ENCODE results near the gene EPS8L3.
A peak's percentile ranks its signal among the peaks of the same experiment; 100 is the strongest.

The EPS8L3 gene

GRCh38 chr1:109792056-109792831, 28.5 kb upstream of the EPS8L3 start:
- Histone ChIP-seq H3K27ac (ENCODE audit: low read depth, low read length) (peak overlapping the region; percentile 66), H3K4me3 (ENCODE audit: low read depth, low read length) (no peak overlapping the region), H3K36me3 (ENCODE audit: insufficient read depth, low read length) (no peaks in the 10 kb centered on the region), H3K79me2 (ENCODE audit: control insufficient read depth, insufficient read depth, low read length, unreplicated experiment) (no peaks in the 10 kb centered on the region), H3K27me3 (ENCODE audit: insufficient read depth, low read length) (no peaks in the 10 kb centered on the region), H3K4me1 (ENCODE audit: control insufficient read depth, insufficient read depth, low read length, unreplicated experiment) (peaks cover 51% of the 10 kb centered on the region), H2AFZ (ENCODE audit: low read length, unreplicated experiment) (no peak overlapping the region)

DNA sequence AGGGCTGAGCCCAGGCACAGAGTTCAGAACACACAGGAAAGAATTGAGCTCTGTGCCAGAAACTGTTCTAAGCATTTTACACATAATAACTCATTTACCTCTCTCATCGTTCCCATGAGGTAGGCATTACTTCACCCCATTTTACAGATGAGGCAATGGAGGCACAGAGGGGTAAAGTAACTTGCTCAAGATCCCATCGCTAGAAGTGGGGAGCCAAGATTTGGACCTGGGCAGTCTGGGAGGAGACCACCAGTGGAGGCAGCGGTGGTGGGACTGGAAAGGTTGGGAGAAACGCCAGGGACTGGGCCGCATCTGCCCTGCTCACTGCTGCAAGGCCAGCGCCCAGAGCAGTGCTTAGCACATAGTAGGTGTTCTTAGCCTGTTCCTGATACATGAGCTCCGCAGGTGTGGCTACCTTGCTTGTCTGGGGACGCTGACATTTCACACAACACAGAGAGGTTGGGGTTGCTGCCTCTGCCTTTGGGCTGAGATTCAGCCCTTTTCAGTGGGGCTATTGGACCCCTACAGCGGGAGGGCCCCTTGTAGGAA, 27.8 kb upstream of the EPS8L3 start:
- Histone ChIP-seq H3K36me3 (ENCODE audit: insufficient read depth, low read length) (no peaks in the 10 kb centered on the region), H3K4me1 (ENCODE audit: control insufficient read depth, insufficient read depth, low read length, unreplicated experiment) (peaks cover 48% of the 10 kb centered on the region), H3K27ac (ENCODE audit: low read depth, low read length) (peak overlapping the region; percentile 66; the same call in 1 of the 2 replicates), H3K27me3 (ENCODE audit: insufficient read depth, low read length) (no peaks in the 10 kb centered on the region), H2AFZ (ENCODE audit: low read length, unreplicated experiment) (no peak overlapping the region), H3K79me2 (ENCODE audit: control insufficient read depth, insufficient read depth, low read length, unreplicated experiment) (no peaks in the 10 kb centered on the region), H3K4me3 (ENCODE audit: low read depth, low read length) (no peak overlapping the region)

- Histone ChIP-seq H3K79me2 (ENCODE audit: control insufficient read depth, insufficient read depth, low read length, unreplicated experiment) (no peaks in the 10 kb centered on the region), H3K4me3 (ENCODE audit: low read depth, low read length) (no peak overlapping the region), H3K27me3 (ENCODE audit: insufficient read depth, low read length) (no peaks in the 10 kb centered on the region), H2AFZ (ENCODE audit: low read length, unreplicated experiment) (no peak overlapping the region), H3K36me3 (ENCODE audit: insufficient read depth, low read length) (no peaks in the 10 kb centered on the region), H3K27ac (ENCODE audit: low read depth, low read length) (no peak overlapping the region), H3K4me1 (ENCODE audit: control insufficient read depth, insufficient read depth, low read length, unreplicated experiment) (peaks cover 49% of the 10 kb centered on the region)
Measured at GRCh38 chr1:109790735-109791494, 27.2 kb upstream of the EPS8L3 start.

DNA sequence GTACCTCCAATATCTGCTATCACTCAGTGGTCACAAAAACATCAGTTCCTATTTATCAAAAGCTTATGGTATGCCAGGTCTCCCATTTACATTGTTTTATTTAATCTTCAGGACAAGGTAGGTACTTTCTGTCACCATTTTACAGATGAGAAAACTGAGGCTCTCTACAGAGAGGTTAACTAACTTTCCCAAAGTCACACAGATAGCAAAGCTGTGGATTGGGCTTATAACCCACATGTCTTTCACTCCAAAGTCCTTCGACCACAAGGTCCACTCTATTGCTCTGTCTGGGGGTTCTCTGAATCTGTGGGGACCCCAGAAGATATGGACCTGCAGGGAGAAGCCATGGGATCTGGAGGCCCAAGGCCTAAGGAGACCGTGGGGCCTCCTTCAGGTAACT, 26.6 kb upstream of the EPS8L3 start:
- Histone ChIP-seq H3K27me3 (ENCODE audit: insufficient read depth, low read length) (no peaks in the 10 kb centered on the region), H3K4me1 (ENCODE audit: control insufficient read depth, insufficient read depth, low read length, unreplicated experiment) (peaks cover 49% of the 10 kb centered on the region), H3K4me3 (ENCODE audit: low read depth, low read length) (no peak overlapping the region), H2AFZ (ENCODE audit: low read length, unreplicated experiment) (no peak overlapping the region), H3K79me2 (ENCODE audit: control insufficient read depth, insufficient read depth, low read length, unreplicated experiment) (no peaks in the 10 kb centered on the region), H3K36me3 (ENCODE audit: insufficient read depth, low read length) (no peaks in the 10 kb centered on the region), H3K27ac (ENCODE audit: low read depth, low read length) (no peak overlapping the region)

DNA sequence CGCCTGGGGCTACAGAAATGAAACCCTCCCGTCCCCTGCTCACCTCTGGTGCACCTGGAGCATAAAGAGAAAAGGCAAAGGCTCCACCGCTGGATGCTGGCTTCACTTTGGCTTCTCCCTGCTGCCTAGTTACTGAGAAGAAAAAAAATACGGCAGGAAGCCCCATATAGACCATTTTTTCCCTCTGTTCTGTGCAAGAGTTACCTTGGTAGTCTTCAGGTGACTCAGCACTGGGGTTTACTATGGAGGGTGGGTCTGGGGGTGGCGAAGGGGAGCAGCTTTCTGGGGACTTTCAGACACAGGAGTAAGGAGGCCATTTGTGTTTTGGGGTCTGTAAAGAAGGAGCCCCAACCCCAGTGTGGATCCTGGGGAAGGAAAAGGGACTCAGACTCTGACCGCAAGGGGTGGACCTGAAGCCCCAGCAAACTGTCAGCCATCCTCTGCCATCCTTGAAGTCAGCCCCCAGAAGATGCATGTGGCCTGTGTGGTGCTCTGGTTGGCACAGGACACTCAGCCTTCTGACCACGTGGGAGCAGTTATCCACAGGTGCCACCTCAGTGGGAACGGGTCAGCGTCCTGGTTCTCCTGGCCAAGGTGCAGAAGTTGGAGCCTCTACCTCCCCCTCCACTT, 25.9 kb upstream of the EPS8L3 start:
- H2AFZ ChIP-seq (ENCODE audit: low read length, unreplicated experiment), result no peak overlapping the region
- H3K36me3 ChIP-seq (ENCODE audit: insufficient read depth, low read length), result no peaks in the 10 kb centered on the region
- no peaks in the 10 kb centered on the region for H3K27me3 ChIP-seq (ENCODE audit: insufficient read depth, low read length)
- no peaks in the 10 kb centered on the region for H3K79me2 ChIP-seq (ENCODE audit: control insufficient read depth, insufficient read depth, low read length, unreplicated experiment)
- H3K27ac ChIP-seq (ENCODE audit: low read depth, low read length), result no peak overlapping the region
- H3K4me3 ChIP-seq (ENCODE audit: low read depth, low read length), result no peak overlapping the region
- peaks cover 50% of the 10 kb centered on the region for H3K4me1 ChIP-seq (ENCODE audit: control insufficient read depth, insufficient read depth, low read length, unreplicated experiment)

- H2AFZ ChIP-seq (ENCODE audit: low read length, unreplicated experiment), result no peak overlapping the region
- no peaks in the 10 kb centered on the region for H3K36me3 ChIP-seq (ENCODE audit: insufficient read depth, low read length)
- no peaks in the 10 kb centered on the region for H3K79me2 ChIP-seq (ENCODE audit: control insufficient read depth, insufficient read depth, low read length, unreplicated experiment)
- no peaks in the 10 kb centered on the region for H3K27me3 ChIP-seq (ENCODE audit: insufficient read depth, low read length)
- no peak overlapping the region for H3K27ac ChIP-seq (ENCODE audit: low read depth, low read length)
- H3K4me1 ChIP-seq (ENCODE audit: control insufficient read depth, insufficient read depth, low read length, unreplicated experiment), result peaks cover 50% of the 10 kb centered on the region
- H3K4me3 ChIP-seq (ENCODE audit: low read depth, low read length), result no peak overlapping the region
Measured at GRCh38 chr1:109788695-109789521, 25.2 kb upstream of the EPS8L3 start.

DNA sequence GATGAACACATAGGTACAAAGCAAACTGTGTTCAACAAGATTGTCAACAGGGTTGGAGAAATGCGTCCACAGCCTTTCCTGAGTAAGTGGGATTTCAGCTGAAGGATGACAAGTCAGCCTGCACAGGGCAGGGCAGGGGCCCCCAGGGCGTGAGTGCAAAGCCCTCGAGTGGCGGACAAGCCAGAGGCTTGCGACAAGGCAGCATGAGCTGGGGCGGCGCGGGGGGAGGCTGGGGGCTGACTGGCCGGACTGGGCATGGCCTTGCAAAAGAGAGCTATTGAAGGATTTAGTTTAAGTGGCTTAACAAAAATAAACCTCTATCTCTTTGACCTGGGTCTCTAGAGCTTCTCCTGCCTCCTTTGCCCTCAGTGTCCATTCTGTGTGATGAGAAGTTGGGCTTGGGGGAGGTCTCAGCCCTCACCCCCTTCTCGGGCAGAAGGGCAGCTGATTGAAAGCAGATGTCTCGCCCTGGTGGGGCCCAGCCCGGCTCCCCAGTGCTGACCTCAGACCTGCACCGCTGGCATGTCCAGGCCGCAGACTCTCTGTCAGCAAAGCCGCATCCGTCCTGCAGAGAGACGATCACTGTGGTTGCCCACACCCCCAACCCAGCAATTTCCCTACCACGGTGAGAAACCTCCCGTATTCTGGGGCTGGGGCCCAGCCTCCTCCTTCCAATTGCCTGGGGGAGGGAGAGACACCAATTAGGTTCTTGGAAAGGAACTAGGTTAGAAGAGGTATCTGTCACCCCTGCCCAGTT, 24.3 kb upstream of the EPS8L3 start:
- Histone ChIP-seq H3K27ac (ENCODE audit: low read depth, low read length) (no peak overlapping the region), H3K27me3 (ENCODE audit: insufficient read depth, low read length) (no peaks in the 10 kb centered on the region), H3K79me2 (ENCODE audit: control insufficient read depth, insufficient read depth, low read length, unreplicated experiment) (no peaks in the 10 kb centered on the region), H3K4me1 (ENCODE audit: control insufficient read depth, insufficient read depth, low read length, unreplicated experiment) (peaks cover 50% of the 10 kb centered on the region), H3K4me3 (ENCODE audit: low read depth, low read length) (no peak overlapping the region), H3K36me3 (ENCODE audit: insufficient read depth, low read length) (no peaks in the 10 kb centered on the region), H2AFZ (ENCODE audit: low read length, unreplicated experiment) (no peak overlapping the region)

DNA sequence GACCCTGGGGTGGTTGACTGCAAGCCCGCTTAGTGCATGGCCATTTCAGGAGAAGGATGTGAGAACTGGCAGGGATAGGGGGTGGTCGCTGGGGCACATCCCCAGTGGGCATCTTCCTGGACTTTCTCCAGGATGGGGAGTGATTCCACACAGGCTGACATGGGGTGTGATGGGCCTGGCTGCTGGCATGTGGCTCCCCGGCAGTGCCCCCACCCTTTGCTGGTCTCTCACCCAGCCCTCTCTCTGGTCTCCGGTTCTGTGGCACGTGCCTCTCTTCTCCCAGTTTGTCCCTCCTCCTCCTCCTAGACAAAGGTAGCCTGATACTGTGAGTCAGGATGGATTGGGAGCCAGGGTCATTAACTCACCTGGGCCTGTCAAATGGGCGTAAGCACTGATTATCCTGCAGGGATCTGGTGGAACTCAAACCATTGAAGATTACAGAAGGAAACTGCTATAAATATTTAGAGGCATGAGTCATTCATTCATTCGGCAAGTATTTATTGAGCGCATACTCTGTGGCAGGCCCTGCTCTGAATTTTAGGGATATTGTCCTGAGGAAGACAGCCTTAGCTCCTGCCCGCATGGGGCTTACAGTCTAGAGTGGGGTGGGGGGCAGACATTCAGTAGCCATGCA, 23.6 kb upstream of the EPS8L3 start:
- H3K4me3 ChIP-seq (ENCODE audit: low read depth, low read length), result no peak overlapping the region
- H3K27ac ChIP-seq (ENCODE audit: low read depth, low read length), result no peak overlapping the region
- no peaks in the 10 kb centered on the region for H3K36me3 ChIP-seq (ENCODE audit: insufficient read depth, low read length)
- no peaks in the 10 kb centered on the region for H3K79me2 ChIP-seq (ENCODE audit: control insufficient read depth, insufficient read depth, low read length, unreplicated experiment)
- H3K4me1 ChIP-seq (ENCODE audit: control insufficient read depth, insufficient read depth, low read length, unreplicated experiment), result peaks cover 50% of the 10 kb centered on the region
- no peak overlapping the region for H2AFZ ChIP-seq (ENCODE audit: low read length, unreplicated experiment)
- no peaks in the 10 kb centered on the region for H3K27me3 ChIP-seq (ENCODE audit: insufficient read depth, low read length)

DNA sequence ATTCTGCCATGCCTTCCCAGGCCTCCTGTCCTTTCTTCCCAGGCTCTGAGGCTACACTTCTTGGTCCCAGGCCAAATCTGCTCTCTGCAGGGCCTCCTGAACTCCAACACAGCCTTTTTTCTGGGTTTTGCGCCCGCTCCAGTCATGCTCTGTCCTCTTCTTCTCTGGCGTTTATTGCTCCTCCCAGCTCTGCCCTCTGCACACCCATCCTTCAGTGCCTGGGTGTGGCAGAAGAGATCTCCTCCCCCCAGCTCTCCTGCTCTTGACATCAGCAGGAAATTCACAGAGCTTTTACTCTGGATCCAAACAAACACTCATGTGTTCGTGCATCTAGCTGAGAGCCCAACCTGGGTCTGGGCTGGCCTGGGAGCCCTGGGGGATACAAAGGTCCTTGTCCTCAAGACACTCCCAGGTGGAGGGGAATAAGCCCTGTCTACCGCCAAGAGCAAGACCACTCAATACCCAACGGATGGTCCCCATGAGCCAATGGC, 22.9 kb upstream of the EPS8L3 start:
- Histone ChIP-seq H3K27ac (ENCODE audit: low read depth, low read length) (no peak overlapping the region), H2AFZ (ENCODE audit: low read length, unreplicated experiment) (no peak overlapping the region), H3K27me3 (ENCODE audit: insufficient read depth, low read length) (no peaks in the 10 kb centered on the region), H3K4me1 (ENCODE audit: control insufficient read depth, insufficient read depth, low read length, unreplicated experiment) (peaks cover 43% of the 10 kb centered on the region), H3K79me2 (ENCODE audit: control insufficient read depth, insufficient read depth, low read length, unreplicated experiment) (no peaks in the 10 kb centered on the region), H3K36me3 (ENCODE audit: insufficient read depth, low read length) (no peaks in the 10 kb centered on the region), H3K4me3 (ENCODE audit: low read depth, low read length) (no peak overlapping the region)
